Keratinocyte (primary cell): ENCODE data around the gene TBC1D2. TPM values are rescaled to one million over a fixed set of nuclear protein-coding genes. Genes with fewer than 3 reads are reported as not detected.

Source experiments
- DNase-seq: peaks from one replicate; pipeline ENCODE4 v3.0.0-alpha.2; 2011; ENCODE audit warnings: low read depth, missing footprints, low spot score
- FAIRE-seq: peaks from 2 replicates; lab custom pipeline; 2011; peaks lifted over from hg19 to GRCh38; lab: Jason Lieb, UNC
- H2AFZ ChIP-seq: 2 replicates; pipeline ENCODE4 v1.6.0; 2012; ENCODE audit warnings: low read length, control low read depth, inconsistent platforms; ENCODE audit not compliant: control insufficient read depth
- H3K27ac ChIP-seq: 2 replicates; pipeline ENCODE4 v1.5.1; 2011; ENCODE audit warnings: low read length; ENCODE audit not compliant: control insufficient read depth, insufficient read depth
- H3K27me3 ChIP-seq: 3 replicates; pipeline ENCODE4 v1.6.0; 2011; ENCODE audit warnings: low read length; ENCODE audit not compliant: control insufficient read depth, insufficient read depth; ENCODE audit errors: extremely low read depth
- H3K36me3 ChIP-seq, 2 experiments: 2 replicates in 1 of 2; 3 replicates in 1 of 2; pipeline ENCODE4 v1.5.1; 2011; ENCODE audit warnings: low read length in 2 of 2, mild to moderate bottlenecking in 1 of 2; ENCODE audit not compliant: control insufficient read depth in 2 of 2, insufficient read depth in 2 of 2; ENCODE audit errors: extremely low read depth in 1 of 2
- H3K4me1 ChIP-seq: 3 replicates; pipeline ENCODE4 v1.5.1; 2011; ENCODE audit warnings: low read length; ENCODE audit not compliant: control insufficient read depth, insufficient read depth; ENCODE audit errors: extremely low read depth
- H3K4me2 ChIP-seq: 3 replicates; pipeline ENCODE4 v1.6.0; 2011; ENCODE audit warnings: low read depth, low read length; ENCODE audit not compliant: control insufficient read depth, insufficient read depth; ENCODE audit errors: extremely low read depth
- H3K4me3 ChIP-seq, 3 experiments: fragments of 200-600 bp in 1 of 3; sonication (generic) in 1 of 3; 2 replicates in 2 of 3; 3 replicates in 1 of 3; pipeline ENCODE4 v1.5.1; 2011 to 2016; ENCODE audit warnings: low read length in 3 of 3, mild to moderate bottlenecking in 3 of 3, control low read depth in 2 of 3, inconsistent platforms in 1 of 3, low read depth in 1 of 3, mixed read lengths in 1 of 3, mixed run types in 1 of 3, moderate library complexity in 1 of 3; ENCODE audit not compliant: control insufficient read depth in 2 of 3, insufficient read depth in 2 of 3; ENCODE audit errors: extremely low read depth in 1 of 3
- H3K79me2 ChIP-seq: 2 replicates; pipeline ENCODE4 v1.6.0; 2012; ENCODE audit warnings: low read length; ENCODE audit not compliant: control insufficient read depth, insufficient read depth
- H3K9ac ChIP-seq: 3 replicates; pipeline ENCODE4 v1.6.0; 2011; ENCODE audit warnings: low read length; ENCODE audit not compliant: control insufficient read depth, insufficient read depth; ENCODE audit errors: extremely low read depth
- H3K9me1 ChIP-seq: 3 replicates; pipeline ENCODE4 v1.6.0; 2011; ENCODE audit warnings: low read length; ENCODE audit not compliant: control insufficient read depth, insufficient read depth; ENCODE audit errors: extremely low read depth
- H3K9me3 ChIP-seq: 2 replicates; pipeline ENCODE4 v1.5.1; 2012; ENCODE audit warnings: low read depth, low read length; ENCODE audit not compliant: control insufficient read depth
- H4K20me1 ChIP-seq: 3 replicates; pipeline ENCODE4 v1.6.0; 2011; ENCODE audit warnings: low read length; ENCODE audit not compliant: control insufficient read depth, insufficient read depth; ENCODE audit errors: extremely low read depth
- CTCF ChIP-seq, 3 experiments: IDR thresholded peaks in 1 of 3; conservative IDR thresholded peaks in 1 of 3; optimal IDR thresholded peaks in 1 of 3; 2 replicates in 2 of 3; 3 replicates in 1 of 3; pipeline versions ENCODE3 to v1.5.1; 2011; ENCODE audit warnings: low read length in 3 of 3, mild to moderate bottlenecking in 3 of 3, moderate library complexity in 2 of 3, control low read depth in 1 of 3, inconsistent platforms in 1 of 3; ENCODE audit not compliant: insufficient read depth in 2 of 3; ENCODE audit errors: extremely low read depth in 1 of 3
- EZH2 ChIP-seq: IDR thresholded peaks from one replicate; pipeline ENCODE4 v1.6.1; 2012; ENCODE audit warnings: inconsistent platforms, mild to moderate bottlenecking, low read length, moderate library complexity
- dilution Hi-C: fragments of 300-500 bp; cut with MboI; formaldehyde crosslinking; loops from one replicate; pipeline ENCODE4 v1.7.0; 2020; ENCODE audit warnings: low sequenced_read_pairs; ENCODE audit not compliant: extremely low pct_ligation_motif_present
- polyA plus RNA-seq, 5 experiments: library from polyadenylated mRNA; depleted of rRNA in 3 of 5; stranded (reverse) in 3 of 5; stranded (forward) in 1 of 5; unstranded in 1 of 5; fragments of >200 nt; gene quantifications; 1 replicate in 1 of 5; 2 replicates in 3 of 5; 3 replicates in 1 of 5; pipeline versions ENCODE4 v1.2.1 to v1.2.3, GENCODE V29; 2011 to 2012; ENCODE audit warnings: missing spikeins in 2 of 5, low read depth in 1 of 5, low replicate concordance in 1 of 5

Gene TBC1D2
- polyA plus RNA-seq, 1 donor (not counting 4 experiments of a cell fraction or from before 2014, with no cell fraction given): 59.2 TPM

DNA sequence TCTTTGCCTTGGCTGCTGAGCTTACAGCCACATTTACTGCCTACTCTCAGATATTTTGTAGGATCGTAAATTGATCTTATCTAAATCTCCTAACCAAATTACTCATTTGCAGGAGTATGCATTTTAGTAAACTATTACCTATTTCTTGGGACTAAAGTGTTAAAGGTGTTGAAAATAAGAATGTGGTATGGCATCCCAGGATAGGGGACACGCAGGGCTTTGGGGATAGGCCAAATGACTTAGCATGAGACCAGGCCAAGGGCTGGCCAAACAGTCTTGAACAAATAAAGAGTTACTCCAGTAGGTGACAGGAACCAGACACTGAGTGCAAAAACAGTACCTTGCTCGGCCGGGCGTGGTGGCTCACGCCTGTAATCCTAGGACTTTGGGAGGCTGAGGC, 25.1 kb downstream of the TBC1D2 start:
- DNase-seq: no peak
- no peaks in the 10 kb centered on the region for H3K27me3 ChIP-seq
- no peak for FAIRE-seq
- H3K36me3 ChIP-seq: peaks cover 46 to 77% of the 10 kb centered on the region in 2 experiments
- peaks cover 23% of the 10 kb centered on the region for H3K79me2 ChIP-seq
- H3K27ac ChIP-seq: no peak overlapping the region
- no peak overlapping the region for H3K4me2 ChIP-seq
- no peaks in the 10 kb centered on the region for H3K4me1 ChIP-seq
- peaks cover 2% of the 10 kb centered on the region for H3K9me1 ChIP-seq
- H2AFZ ChIP-seq: no peak overlapping the region
- TF ChIP-seq EZH2 (no peak), CTCF (optimal IDR thresholded peaks at IDR 0.05 in 1 of 3, IDR thresholded peaks at IDR 0.05 in 1 of 3, conservative IDR thresholded peaks at IDR 0.05 in 1 of 3; ENCODE audit: extremely low read depth in 1 of 3, insufficient read depth in 2 of 3, low read length in 3 of 3) (no peak)
- no peaks in the 10 kb centered on the region for H4K20me1 ChIP-seq
- H3K9me3 ChIP-seq: no peaks in the 10 kb centered on the region
- H3K9ac ChIP-seq: no peak overlapping the region
- dilution Hi-C loops: no loop called here
- no peak overlapping the region for H3K4me3 ChIP-seq

DNA sequence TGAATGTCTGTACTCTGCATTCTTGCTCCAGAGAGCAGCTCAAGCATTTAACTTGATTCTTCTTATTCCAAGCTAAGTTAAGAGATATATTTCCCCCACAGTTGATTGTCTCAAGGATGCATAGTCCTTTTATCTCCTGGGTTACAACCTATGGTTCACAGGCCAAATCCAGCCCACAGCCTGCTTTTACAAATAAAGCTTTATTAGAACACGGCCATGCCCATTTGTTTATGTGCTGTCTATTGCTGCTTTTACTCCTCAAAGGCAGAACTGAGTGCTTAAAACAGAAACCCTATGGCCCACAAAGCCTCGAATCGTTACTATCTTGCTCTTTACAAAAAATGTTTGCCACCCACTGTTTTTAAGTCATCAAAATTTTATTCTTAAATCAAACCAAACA, 25.8 kb downstream of the TBC1D2 start:
- H3K27me3 ChIP-seq: no peaks in the 10 kb centered on the region
- no peak for TF ChIP-seq EZH2
- no peak for TF ChIP-seq CTCF (optimal IDR thresholded peaks at IDR 0.05 in 1 of 3, IDR thresholded peaks at IDR 0.05 in 1 of 3, conservative IDR thresholded peaks at IDR 0.05 in 1 of 3; ENCODE audit: extremely low read depth in 1 of 3, insufficient read depth in 2 of 3, low read length in 3 of 3)
- FAIRE-seq: no peak
- H3K9me1 ChIP-seq: peaks cover 2% of the 10 kb centered on the region
- H4K20me1 ChIP-seq: no peaks in the 10 kb centered on the region
- dilution Hi-C loops: no loop called here
- no peak overlapping the region for H2AFZ ChIP-seq
- H3K4me3 ChIP-seq: no peak overlapping the region
- peaks cover 50 to 83% of the 10 kb centered on the region in 2 experiments for H3K36me3 ChIP-seq
- H3K4me2 ChIP-seq: no peak overlapping the region
- peaks cover 18% of the 10 kb centered on the region for H3K79me2 ChIP-seq
- H3K27ac ChIP-seq: no peak overlapping the region
- no peaks in the 10 kb centered on the region for H3K9me3 ChIP-seq
- no peak for DNase-seq
- H3K4me1 ChIP-seq: peaks cover 4% of the 10 kb centered on the region
- H3K9ac ChIP-seq: no peak overlapping the region
